Activated T-cell treated with anti-CD3 and anti-CD28 coated beads, Interleukin-2, amount 50 U/mL, for 4 hours (primary cell): ENCODE data around the gene CDH4. TPM values are rescaled to one million over a fixed set of nuclear protein-coding genes. Genes with fewer than 3 reads are reported as not detected.
"Not testable (repeated sequence)": the region's sequence is repeated elsewhere in the genome, so short reads cannot be mapped to it uniquely, and the experiment has no call there.

Experiments used
- ATAC-seq, 2 donors: fragments of 200-7000 bp; cut with Tn5 transposase; one replicate each; pipeline ENCODE4 v1.10.0; 2021
- DNase-seq: peaks from one replicate; pipeline ENCODE4 v3.0.0-alpha.2; 2020
- H3K27me3 Mint-ChIP-seq: one replicate; pipeline ENCODE4 v1.8.0; 2021; ENCODE audit warnings: low read depth, mixed read lengths
- H3K36me3 Mint-ChIP-seq: one replicate; pipeline ENCODE4 v1.8.0; 2022; ENCODE audit warnings: mixed read lengths; ENCODE audit not compliant: insufficient read depth
- H3K4me1 Mint-ChIP-seq: one replicate; pipeline ENCODE4 v1.8.0; 2021; ENCODE audit warnings: low read depth, mixed read lengths
- H3K4me3 Mint-ChIP-seq: one replicate; pipeline ENCODE4 v1.8.0; 2021; ENCODE audit warnings: mild to moderate bottlenecking, moderate library complexity, mixed read lengths
- H3K9me3 Mint-ChIP-seq: one replicate; pipeline ENCODE4 v1.8.0; 2021; ENCODE audit warnings: mixed read lengths
- total RNA-seq, 3 donors: library from RNA; stranded (reverse); gene quantifications; one replicate each; pipeline ENCODE4 v1.2.1, GENCODE V29; 2021

The CDH4 gene
- total RNA-seq, 3 donors from 2014 or later, result 0.10 TPM; not detected in 2

GRCh38 chr20:61424628-61425420 is 172.8 kb downstream of the CDH4 start:
- Mint-ChIP-seq H3K27me3 (no peaks in the 10 kb centered on the region), H3K4me1 (no peaks in the 10 kb centered on the region), H3K4me3 (no peak overlapping the region), H3K9me3 (no peaks in the 10 kb centered on the region), H3K36me3 (no peaks in the 10 kb centered on the region)
- DNase-seq, result no peak
- no peak for ATAC-seq

GRCh38 chr20:61425541-61425991 is 173.5 kb downstream of the CDH4 start:
- ATAC-seq, H3K9me3 Mint-ChIP-seq, H3K27me3 Mint-ChIP-seq, H3K4me1 Mint-ChIP-seq, DNase-seq, H3K36me3 Mint-ChIP-seq, H3K4me3 Mint-ChIP-seq: not testable (repeated sequence)

GRCh38 chr20:61426352-61426751 is 174.3 kb downstream of the CDH4 start:
- no peaks in the 10 kb centered on the region for H3K27me3 Mint-ChIP-seq

GRCh38 chr20:61429458-61430227 is 177.6 kb downstream of the CDH4 start:
- DNase-seq (no peak), ATAC-seq (no peak)
- H3K4me3 Mint-ChIP-seq, result no peak overlapping the region
- H3K36me3 Mint-ChIP-seq, result no peaks in the 10 kb centered on the region
- H3K4me1 Mint-ChIP-seq, result no peaks in the 10 kb centered on the region
- peaks cover 2% of the 10 kb centered on the region for H3K27me3 Mint-ChIP-seq
- H3K9me3 Mint-ChIP-seq, result no peaks in the 10 kb centered on the region

More at GRCh38 chr20:61426352-61426751, 174.3 kb downstream of the CDH4 start:
- Mint-ChIP-seq H3K4me1 (no peaks in the 10 kb centered on the region), H3K36me3 (no peaks in the 10 kb centered on the region), H3K4me3 (no peak overlapping the region), H3K9me3 (no peaks in the 10 kb centered on the region)
- DNase-seq (no peak), ATAC-seq (no peak)

- H3K4me3 Mint-ChIP-seq, result no peak overlapping the region
- no peak for ATAC-seq
- no peaks in the 10 kb centered on the region for H3K4me1 Mint-ChIP-seq
- H3K9me3 Mint-ChIP-seq, result no peaks in the 10 kb centered on the region
- H3K36me3 Mint-ChIP-seq, result no peaks in the 10 kb centered on the region
- H3K27me3 Mint-ChIP-seq, result peaks cover 3% of the 10 kb centered on the region
- no peak for DNase-seq
Measured at GRCh38 chr20:61430228-61430624, 178.2 kb downstream of the CDH4 start.

GRCh38 chr20:61433176-61433575 is 181.1 kb downstream of the CDH4 start:
- H3K36me3 Mint-ChIP-seq, result no peaks in the 10 kb centered on the region
- peaks cover 6% of the 10 kb centered on the region for H3K27me3 Mint-ChIP-seq
- H3K4me3 Mint-ChIP-seq, result no peak overlapping the region
- DNase-seq (no peak), ATAC-seq (no peak)
- H3K9me3 Mint-ChIP-seq, result no peaks in the 10 kb centered on the region
- H3K4me1 Mint-ChIP-seq, result no peaks in the 10 kb centered on the region

GRCh38 chr20:61433816-61434215 is 181.8 kb downstream of the CDH4 start:
- H3K36me3 Mint-ChIP-seq, result no peaks in the 10 kb centered on the region
- ATAC-seq, result no peak
- no peaks in the 10 kb centered on the region for H3K9me3 Mint-ChIP-seq
- H3K4me1 Mint-ChIP-seq, result no peaks in the 10 kb centered on the region
- no peak for DNase-seq
- H3K27me3 Mint-ChIP-seq, result peaks cover 6% of the 10 kb centered on the region
- no peak overlapping the region for H3K4me3 Mint-ChIP-seq

- DNase-seq (no peak), ATAC-seq (no peak)
- no peaks in the 10 kb centered on the region for H3K36me3 Mint-ChIP-seq
- no peak overlapping the region for H3K4me3 Mint-ChIP-seq
- no peaks in the 10 kb centered on the region for H3K9me3 Mint-ChIP-seq
- H3K4me1 Mint-ChIP-seq, result no peaks in the 10 kb centered on the region
- H3K27me3 Mint-ChIP-seq, result peaks cover 6% of the 10 kb centered on the region
Measured at GRCh38 chr20:61434341-61434781, 182.3 kb downstream of the CDH4 start.

GRCh38 chr20:61435184-61435822 is 183.2 kb downstream of the CDH4 start:
- H3K9me3 Mint-ChIP-seq, result no peaks in the 10 kb centered on the region
- ATAC-seq (no peak), DNase-seq (no peak)
- no peak overlapping the region for H3K4me3 Mint-ChIP-seq
- H3K4me1 Mint-ChIP-seq, result no peaks in the 10 kb centered on the region
- no peaks in the 10 kb centered on the region for H3K36me3 Mint-ChIP-seq
- H3K27me3 Mint-ChIP-seq, result peaks cover 6% of the 10 kb centered on the region

GRCh38 chr20:61435823-61436220 is 183.8 kb downstream of the CDH4 start:
- ATAC-seq (no peak), DNase-seq (no peak)
- no peaks in the 10 kb centered on the region for H3K9me3 Mint-ChIP-seq
- H3K4me1 Mint-ChIP-seq, result no peaks in the 10 kb centered on the region
- peaks cover 6% of the 10 kb centered on the region for H3K27me3 Mint-ChIP-seq
- no peak overlapping the region for H3K4me3 Mint-ChIP-seq
- H3K36me3 Mint-ChIP-seq, result no peaks in the 10 kb centered on the region

GRCh38 chr20:61436283-61436666 is 184.2 kb downstream of the CDH4 start:
- no peak for DNase-seq
- Mint-ChIP-seq H3K4me3 (no peak overlapping the region), H3K36me3 (no peaks in the 10 kb centered on the region), H3K4me1 (no peaks in the 10 kb centered on the region), H3K27me3 (peaks cover 6% of the 10 kb centered on the region), H3K9me3 (no peaks in the 10 kb centered on the region)
- no peak for ATAC-seq

GRCh38 chr20:61436667-61437279 is 184.7 kb downstream of the CDH4 start:
- H3K27me3 Mint-ChIP-seq, result peaks cover 6% of the 10 kb centered on the region
- no peaks in the 10 kb centered on the region for H3K36me3 Mint-ChIP-seq
- ATAC-seq, result no peak
- H3K4me3 Mint-ChIP-seq, result no peak overlapping the region
- H3K4me1 Mint-ChIP-seq, result no peaks in the 10 kb centered on the region
- no peaks in the 10 kb centered on the region for H3K9me3 Mint-ChIP-seq
- DNase-seq, result no peak

- Mint-ChIP-seq H3K36me3 (no peaks in the 10 kb centered on the region), H3K4me1 (no peaks in the 10 kb centered on the region), H3K4me3 (no peak overlapping the region), H3K9me3 (no peaks in the 10 kb centered on the region), H3K27me3 (peaks cover 6% of the 10 kb centered on the region)
- DNase-seq (no peak), ATAC-seq (no peak)
Measured at GRCh38 chr20:61437280-61438206, 185.5 kb downstream of the CDH4 start.
